Uterus (tissue), 2 donors: ENCODE data around the gene AQP11.

Source experiments
- POLR2A ChIP-seq, 2 donors: fragments of 450-650 bp; IDR thresholded peaks; one replicate each; pipeline ENCODE4 v1.6.1; 2016; ENCODE audit warnings: antibody characterized with exemption in 2 of 2, mild to moderate bottlenecking in 1 of 2, moderate library complexity in 1 of 2
- TF ChIP-seq, protein P1 (sequence below), 4 experiments: fragments of 200-600 bp in 2 of 4; fragments of 450-650 bp in 2 of 4; sonication (generic) in 2 of 4; IDR thresholded peaks; one replicate each; pipeline ENCODE4 v1.5.1; 2016 to 2019; ENCODE audit warnings: antibody characterized with exemption in 4 of 4, mild to moderate bottlenecking in 2 of 4, moderate library complexity in 1 of 4

DNA sequence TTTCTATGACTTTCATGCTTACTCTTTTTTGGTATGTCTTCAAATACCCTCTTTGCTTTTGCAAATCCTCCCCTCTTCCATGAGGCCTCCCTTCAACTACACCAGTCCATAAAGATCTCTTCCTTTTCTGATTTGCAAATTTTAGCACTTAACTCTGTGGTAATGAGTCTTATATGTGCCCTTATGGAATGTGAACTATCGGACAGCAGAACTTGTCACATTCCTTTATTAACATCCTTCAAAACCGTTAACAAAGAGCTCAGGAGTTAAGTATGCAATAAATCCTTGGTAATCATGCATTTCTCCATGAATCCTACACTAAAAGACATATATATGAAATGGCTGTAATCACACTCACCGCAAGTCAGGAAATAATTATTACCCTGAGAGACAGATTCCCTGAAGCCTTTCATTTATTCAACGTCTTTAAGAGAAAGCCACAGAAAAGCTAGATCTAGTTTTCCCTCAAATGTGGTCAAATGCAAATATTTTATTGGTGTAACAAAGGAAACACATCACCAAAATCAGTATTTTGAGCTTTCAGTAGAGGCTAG is 40.5 kb downstream of the AQP11 start:
- TF ChIP-seq, protein P1, sequence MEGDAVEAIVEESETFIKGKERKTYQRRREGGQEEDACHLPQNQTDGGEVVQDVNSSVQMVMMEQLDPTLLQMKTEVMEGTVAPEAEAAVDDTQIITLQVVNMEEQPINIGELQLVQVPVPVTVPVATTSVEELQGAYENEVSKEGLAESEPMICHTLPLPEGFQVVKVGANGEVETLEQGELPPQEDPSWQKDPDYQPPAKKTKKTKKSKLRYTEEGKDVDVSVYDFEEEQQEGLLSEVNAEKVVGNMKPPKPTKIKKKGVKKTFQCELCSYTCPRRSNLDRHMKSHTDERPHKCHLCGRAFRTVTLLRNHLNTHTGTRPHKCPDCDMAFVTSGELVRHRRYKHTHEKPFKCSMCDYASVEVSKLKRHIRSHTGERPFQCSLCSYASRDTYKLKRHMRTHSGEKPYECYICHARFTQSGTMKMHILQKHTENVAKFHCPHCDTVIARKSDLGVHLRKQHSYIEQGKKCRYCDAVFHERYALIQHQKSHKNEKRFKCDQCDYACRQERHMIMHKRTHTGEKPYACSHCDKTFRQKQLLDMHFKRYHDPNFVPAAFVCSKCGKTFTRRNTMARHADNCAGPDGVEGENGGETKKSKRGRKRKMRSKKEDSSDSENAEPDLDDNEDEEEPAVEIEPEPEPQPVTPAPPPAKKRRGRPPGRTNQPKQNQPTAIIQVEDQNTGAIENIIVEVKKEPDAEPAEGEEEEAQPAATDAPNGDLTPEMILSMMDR (IDR thresholded peaks at IDR 0.05) = no peak
- TF ChIP-seq POLR2A (IDR thresholded peaks at IDR 0.05) = no peak
